Stimulated activated CD8-positive, alpha-beta memory T cell treated with anti-CD3 and anti-CD28 coated beads, Interleukin-12 subunit alpha, Interleukin-12 subunit beta, amount 100 ng/mL, for 4 hours (primary cell): Measurements from ENCODE around the gene ANKRD12.

Source experiments
- DNase-seq: peaks from one replicate; pipeline ENCODE4 v3.0.0-alpha.2; 2020; ENCODE audit warnings: low read depth

ANKRD12 gene

DNA sequence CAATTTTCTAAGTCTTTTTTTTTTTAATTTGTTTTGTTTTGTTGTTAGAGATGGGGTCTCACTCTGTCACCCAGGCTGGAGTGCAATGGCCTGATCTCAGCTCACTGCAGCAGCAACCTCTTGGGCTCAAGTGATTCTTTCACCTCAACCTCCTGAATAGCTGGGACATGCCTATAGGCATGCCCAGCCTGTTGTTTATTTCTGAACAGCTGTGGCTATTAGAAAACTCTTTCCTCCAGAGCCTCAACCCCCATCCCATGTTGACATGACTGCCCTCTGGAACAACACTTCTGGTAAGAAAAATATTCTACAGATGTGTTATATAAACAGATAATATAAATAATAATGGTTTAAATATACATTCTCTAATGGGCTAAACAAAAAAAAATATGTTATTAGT is 153.6 kb downstream of the ANKRD12 start:
- DNase-seq: no peak

DNA sequence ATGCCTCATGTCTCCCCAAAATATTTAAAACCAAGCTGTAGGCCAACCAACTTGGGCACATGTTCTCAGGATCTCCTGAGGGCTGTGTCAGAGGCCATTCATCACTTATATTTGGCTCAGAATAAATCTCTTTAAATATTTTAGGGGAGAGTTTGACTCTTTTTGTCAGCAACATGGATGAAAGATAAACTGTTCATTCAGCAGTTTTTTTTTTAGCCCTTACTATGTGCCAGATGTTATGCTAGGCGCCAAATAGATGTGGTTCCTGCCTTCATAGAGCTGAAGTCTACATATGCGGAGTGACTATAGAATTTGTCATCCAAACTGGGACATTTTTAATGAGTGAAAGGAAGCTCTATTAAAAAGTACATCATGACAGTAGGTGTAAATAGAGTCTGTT is 155.5 kb downstream of the ANKRD12 start:
- no peak for DNase-seq

- no peak for DNase-seq
Measured at GRCh38 chr18:9293948-9294347, 157.4 kb downstream of the ANKRD12 start.

- DNase-seq: no peak
Measured at GRCh38 chr18:9296233-9297006, 159.8 kb downstream of the ANKRD12 start.

GRCh38 chr18:9297007-9297393 is 160.4 kb downstream of the ANKRD12 start:
- DNase-seq: no peak

DNA sequence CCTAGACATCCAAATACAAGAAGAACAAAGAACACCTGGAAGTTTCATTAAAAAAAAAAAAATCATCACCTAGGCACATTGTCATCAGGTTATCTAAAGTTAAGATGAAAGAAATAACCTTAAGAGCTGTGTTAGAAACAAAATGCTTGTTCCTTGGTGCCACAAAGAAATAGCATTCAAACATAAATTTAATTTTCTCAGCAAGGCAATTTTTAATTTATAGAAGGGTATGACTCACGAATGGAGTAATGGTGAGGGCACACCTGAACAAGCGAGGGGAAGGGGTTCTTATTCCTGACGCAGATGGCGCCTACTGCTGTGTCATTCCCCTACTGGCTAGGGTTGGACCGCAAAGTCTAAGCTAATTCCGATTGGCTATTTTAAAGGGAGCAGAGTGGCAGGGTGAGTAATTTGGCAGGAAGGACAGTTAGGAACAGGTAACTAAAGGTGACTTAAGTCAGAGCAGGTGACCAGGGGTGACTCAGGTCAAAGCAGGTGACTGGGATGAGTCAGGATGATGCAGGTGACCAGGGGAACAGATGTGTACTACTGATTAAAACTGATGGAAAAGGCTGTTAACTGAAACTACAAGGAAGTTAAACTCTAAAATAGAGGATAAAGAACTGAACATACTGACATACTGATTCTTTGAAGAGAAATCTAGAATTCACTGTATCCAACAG is 167.9 kb downstream of the ANKRD12 start:
- no peak for DNase-seq

GRCh38 chr18:9319333-9319732 is 182.8 kb downstream of the ANKRD12 start:
- DNase-seq: no peak

DNA sequence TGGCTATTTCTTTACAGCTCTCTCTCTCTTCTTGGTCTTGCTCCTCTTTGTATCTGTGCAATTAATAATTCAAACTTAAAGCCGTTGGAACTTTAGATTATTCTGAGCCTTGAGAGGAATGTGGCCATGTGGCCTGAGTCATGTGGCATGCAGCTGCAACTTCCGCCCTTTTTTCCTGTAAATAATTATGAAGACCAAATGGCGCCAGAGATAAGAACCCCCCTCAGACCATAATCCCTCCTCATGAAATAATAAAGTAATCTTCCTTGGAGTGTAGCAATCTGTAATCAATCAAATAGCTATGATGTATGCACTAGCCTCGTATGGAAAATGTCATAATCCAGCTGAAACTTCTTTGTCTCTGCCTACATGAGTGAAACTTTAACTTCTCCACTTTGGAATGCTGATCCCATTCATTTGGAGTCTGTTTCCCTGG is 184.5 kb downstream of the ANKRD12 start:
- no peak for DNase-seq

DNA sequence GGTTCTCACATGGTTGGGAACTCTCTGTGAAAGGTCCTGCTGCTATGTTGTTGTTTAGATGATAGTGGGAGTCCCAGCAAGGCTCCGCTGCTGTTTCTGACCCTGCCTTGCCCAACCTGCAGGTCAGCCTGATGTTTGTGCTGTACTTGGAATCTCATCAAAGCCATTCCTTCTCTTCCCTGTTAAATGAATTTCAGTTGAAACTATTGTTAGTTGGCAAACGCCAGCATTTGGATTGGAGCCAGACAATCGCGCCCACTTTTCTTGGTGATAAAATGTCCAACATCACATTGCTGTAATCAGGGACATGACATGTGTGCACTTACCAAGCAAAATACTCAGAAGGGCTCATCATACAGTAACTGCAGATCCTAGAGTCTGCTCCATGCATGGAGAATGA is 185.2 kb downstream of the ANKRD12 start:
- DNase-seq: no peak

DNA sequence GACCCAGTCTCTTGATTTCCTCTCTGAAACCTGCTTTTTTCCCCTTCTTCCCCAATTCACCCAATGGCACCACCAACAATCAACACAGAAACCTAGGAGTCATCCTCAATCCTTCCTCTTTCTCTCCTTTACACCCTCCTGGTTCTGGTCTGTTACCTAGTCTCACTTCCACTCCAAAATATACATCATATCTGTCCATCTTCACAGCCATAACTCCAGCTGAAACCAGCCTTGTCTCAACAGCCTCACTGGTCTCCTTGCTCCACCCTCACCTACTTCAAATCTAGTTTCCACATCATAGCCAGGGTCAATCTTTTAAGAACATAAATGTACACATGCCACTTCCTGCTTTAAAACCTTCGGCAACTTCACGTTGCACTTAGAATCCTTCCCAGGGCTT is 186.2 kb downstream of the ANKRD12 start:
- DNase-seq: no peak

DNA sequence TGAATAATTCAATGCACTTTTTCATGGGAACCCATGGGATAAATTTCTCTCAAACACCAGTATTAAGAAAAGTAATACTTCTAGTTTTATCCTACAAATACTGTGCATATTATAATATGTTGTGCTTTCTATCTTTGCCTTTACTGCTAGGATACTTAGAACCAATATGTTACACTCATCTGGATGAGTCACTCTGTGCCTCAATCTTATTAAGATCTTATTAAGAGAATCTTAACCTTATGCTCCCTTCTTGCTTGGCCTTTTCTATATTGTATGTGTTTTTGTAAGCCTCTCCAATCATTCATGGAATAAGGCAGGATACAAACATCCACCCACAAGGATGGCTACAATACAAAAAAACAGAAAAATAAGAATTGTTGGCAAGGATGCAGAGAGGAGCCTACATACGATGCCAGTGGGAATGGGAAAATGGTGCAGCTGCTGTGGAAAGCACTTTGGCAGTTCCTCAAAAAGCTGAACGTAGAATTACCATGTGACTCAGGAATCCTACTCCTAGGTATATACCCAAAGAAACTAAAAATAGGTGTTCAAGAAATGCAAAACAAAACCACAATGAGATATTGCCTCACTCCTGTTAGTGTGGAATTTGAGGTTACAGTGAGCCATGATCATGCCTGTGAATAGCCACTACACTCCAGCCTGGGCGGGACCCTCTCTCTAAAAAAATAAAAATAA is 187.3 kb downstream of the ANKRD12 start:
- no peak for DNase-seq

DNA sequence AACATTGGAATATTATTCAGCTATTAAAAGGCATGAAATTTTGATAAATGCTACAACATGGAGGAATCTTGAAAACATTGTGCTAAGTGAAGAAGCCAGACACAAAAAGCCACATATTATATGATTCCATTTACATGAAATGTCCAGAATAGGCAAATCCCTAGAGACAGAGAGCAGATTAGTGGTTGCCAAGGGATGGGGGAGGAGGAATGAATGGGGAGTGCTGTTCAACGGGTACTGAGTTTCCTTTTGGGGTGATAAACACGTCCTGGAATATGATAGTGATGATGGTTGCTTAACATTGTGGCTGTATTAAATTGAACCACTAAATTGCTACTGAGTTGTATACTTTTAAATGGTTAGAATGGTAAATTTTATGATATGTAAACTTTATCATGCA is 189.1 kb downstream of the ANKRD12 start:
- DNase-seq: no peak

GRCh38 chr18:9328776-9329175 is 192.2 kb downstream of the ANKRD12 start:
- no peak for DNase-seq

DNA sequence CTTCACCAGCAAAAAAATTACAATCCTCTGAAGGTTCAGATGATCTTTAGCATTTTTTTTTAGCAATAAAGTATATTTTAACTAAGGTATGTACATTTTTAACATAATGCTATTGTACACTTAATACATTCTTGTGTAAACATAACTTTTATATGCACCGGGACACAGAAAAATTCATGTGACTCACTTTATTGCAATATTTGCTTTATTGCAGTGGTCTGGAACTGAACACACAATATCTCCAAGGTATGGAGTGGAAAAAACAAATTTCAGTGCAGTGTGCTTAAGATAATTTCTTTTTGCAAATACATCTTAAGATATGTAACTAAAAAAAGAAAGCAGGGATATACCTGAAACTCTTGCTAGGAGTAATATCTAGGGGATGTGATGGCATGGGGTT is 192.9 kb downstream of the ANKRD12 start:
- DNase-seq: no peak

- no peak for DNase-seq
Measured at GRCh38 chr18:9330419-9330818, 193.8 kb downstream of the ANKRD12 start.

GRCh38 chr18:9333441-9334328 is 197.1 kb downstream of the ANKRD12 start:
- peak; percentile 3 for DNase-seq

- peak; percentile 91 for DNase-seq
Measured at GRCh38 chr18:9334329-9334972, 197.9 kb downstream of the ANKRD12 start, which contains the start of gene TWSG1. TWSG1 (plus strand) TSS chr18:9334773; CDS start chr18:9337230, 2,457 bp downstream.

DNA sequence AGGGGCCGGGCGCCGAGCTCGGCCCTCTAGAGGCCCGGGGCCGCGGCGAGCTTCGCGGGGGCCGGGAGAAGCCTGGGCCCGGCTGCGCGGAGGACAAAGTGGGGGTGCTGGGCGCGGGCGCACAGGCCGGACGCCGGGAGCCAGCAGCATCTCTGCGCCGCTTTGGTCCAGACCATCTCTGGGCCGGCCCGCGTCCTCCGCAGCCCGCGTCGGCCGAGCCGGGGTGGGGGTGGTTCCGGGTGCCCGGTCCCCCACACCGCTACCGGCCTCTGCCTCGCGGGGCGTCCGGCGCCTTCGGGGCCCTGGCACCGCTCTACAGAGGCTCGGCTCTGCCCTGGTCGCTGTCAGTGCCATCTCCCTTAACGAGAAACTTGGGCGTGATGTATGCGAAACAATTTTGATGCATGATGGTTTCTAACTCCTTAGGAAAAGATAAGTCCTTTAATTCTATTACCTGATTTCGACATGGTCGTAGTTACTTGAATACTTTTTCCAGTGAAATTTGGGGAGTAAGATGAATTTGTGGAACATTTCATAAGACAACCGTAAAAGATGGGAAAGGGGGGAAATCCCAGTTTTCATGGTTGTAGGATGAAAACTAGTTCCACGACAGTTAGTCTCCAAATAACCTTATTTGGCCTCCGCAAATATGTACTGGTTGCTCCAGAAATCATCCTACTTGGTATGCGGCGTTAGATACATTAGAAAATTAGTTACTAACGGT is 198.6 kb downstream of the ANKRD12 start:
- DNase-seq: peak; percentile 10
